ENCODE results near the gene PRKAG1.

The PRKAG1 gene

GRCh38 chr12:49010092-49010668 is 8.4 kb downstream of the PRKAG1 start:
- H3K4me1 Mint-ChIP-seq, result peaks cover 8% of the 10 kb centered on the region
- H3K27me3 Mint-ChIP-seq (ENCODE audit: low read depth), result no peaks in the 10 kb centered on the region
- H3K27ac Mint-ChIP-seq, result no peak overlapping the region
- TF ChIP-seq CTCF (IDR thresholded peaks at IDR 0.05; ENCODE audit: unreplicated experiment in 3 of 3), result no peak
- H3K4me3 Mint-ChIP-seq, result no peak overlapping the region
- peaks cover 29% of the 10 kb centered on the region for H3K36me3 Mint-ChIP-seq (ENCODE audit: low read depth)
- no peaks in the 10 kb centered on the region for H3K9me3 Mint-ChIP-seq

- no peaks in the 10 kb centered on the region for H3K9me3 Mint-ChIP-seq
- TF ChIP-seq CTCF (IDR thresholded peaks at IDR 0.05; ENCODE audit: unreplicated experiment in 3 of 3), result no peak
- no peaks in the 10 kb centered on the region for H3K4me1 Mint-ChIP-seq
- peak overlapping the region in 2 of 3 experiments; percentile 55 to 76 for H3K27ac Mint-ChIP-seq
- no peak overlapping the region for H3K4me3 Mint-ChIP-seq
- H3K27me3 Mint-ChIP-seq (ENCODE audit: low read depth), result no peaks in the 10 kb centered on the region
- peaks cover 39% of the 10 kb centered on the region for H3K36me3 Mint-ChIP-seq (ENCODE audit: low read depth)
These were observed 9.6 kb downstream of the PRKAG1 start for GRCh38 chr12:49008943-49009342.

- no peak for TF ChIP-seq CTCF (IDR thresholded peaks at IDR 0.05; ENCODE audit: unreplicated experiment in 3 of 3)
- H3K4me1 Mint-ChIP-seq, result peaks cover 30% of the 10 kb centered on the region
- peaks cover 40% of the 10 kb centered on the region for H3K36me3 Mint-ChIP-seq (ENCODE audit: low read depth)
- H3K27me3 Mint-ChIP-seq (ENCODE audit: low read depth), result peaks cover 57% of the 10 kb centered on the region
- no peaks in the 10 kb centered on the region for H3K9me3 Mint-ChIP-seq
- peak overlapping the region; percentile 81 to 84 (median 83) for H3K4me3 Mint-ChIP-seq
- H3K27ac Mint-ChIP-seq, result peak overlapping the region; percentile 55 to 97 (median 74)
These were observed 18.2 kb downstream of the PRKAG1 start for GRCh38 chr12:49000346-49000745.

GRCh38 chr12:48999371-49000131 is 19.0 kb downstream of the PRKAG1 start, which contains the start of gene DDN:
Gene DDN (minus strand): TSS chr12:48999375. CDS start chr12:48999287, 88 bp downstream.
- Mint-ChIP-seq H3K27me3 (ENCODE audit: low read depth) (peaks cover 62% of the 10 kb centered on the region), H3K4me1 (peaks cover 31% of the 10 kb centered on the region), H3K4me3 (peak within 1 kb of the TSS; percentile 81 to 84 (median 83)), H3K9me3 (no peaks in the 10 kb centered on the region), H3K36me3 (ENCODE audit: low read depth) (peaks cover 32% of the 10 kb centered on the region), H3K27ac (peak within 1 kb of the TSS; percentile 55 to 97 (median 74))
- no peak for TF ChIP-seq CTCF (IDR thresholded peaks at IDR 0.05; ENCODE audit: unreplicated experiment in 3 of 3)

- H3K27ac Mint-ChIP-seq, result no peak overlapping the region
- TF ChIP-seq CTCF (IDR thresholded peaks at IDR 0.05; ENCODE audit: unreplicated experiment in 3 of 3), result no peak
- H3K4me3 Mint-ChIP-seq, result peak overlapping the region; percentile 68 to 69 (median 68)
- H3K36me3 Mint-ChIP-seq (ENCODE audit: low read depth), result peaks cover 28% of the 10 kb centered on the region
- peaks cover 71% of the 10 kb centered on the region for H3K27me3 Mint-ChIP-seq (ENCODE audit: low read depth)
- no peaks in the 10 kb centered on the region for H3K9me3 Mint-ChIP-seq
- peaks cover 31% of the 10 kb centered on the region for H3K4me1 Mint-ChIP-seq
These were observed 19.9 kb downstream of the PRKAG1 start for GRCh38 chr12:48998497-48999353.

Data from nephron (organoid).